Measurements from ENCODE around the gene RNF186. TPM values are rescaled to one million over a fixed set of nuclear protein-coding genes. Genes with fewer than 3 reads are reported as not detected.

Gene RNF186
- not detected in 2 replicates for total RNA-seq

GRCh38 chr1:19814681-19815503, at the start of gene RNF186:
Gene RNF186 (minus strand): TSS chr1:19815283. CDS start chr1:19815101, 182 bp downstream.

GRCh38 chr1:19799230-19800075, 15.6 kb downstream of the RNF186 start, which contains the start of gene TMCO4:
Gene TMCO4 (minus strand): TSS chr1:19799916. CDS start chr1:19780758, 19,158 bp downstream.

Other genes with a start within 250 kb of the RNF186 start
- 110 and 152 TPM in 2 replicates for gene NBL1, start 171.0 kb downstream of the RNF186 start, total RNA-seq
- gene HTR6, start 150.4 kb downstream of the RNF186 start, total RNA-seq, result not detected in 2 replicates
- 12.1 and 15.1 TPM in 2 replicates for gene TMCO4, start 15.4 kb downstream of the RNF186 start, total RNA-seq
- gene OTUD3, start 67.1 kb upstream of the RNF186 start, total RNA-seq, result 0.86 and 1.2 TPM in 2 replicates
- gene PLA2G2E, start 108.3 kb upstream of the RNF186 start, total RNA-seq, result not detected in 2 replicates
- gene PLA2G2A, start 164.3 kb upstream of the RNF186 start, total RNA-seq, result not detected in 2 replicates